BE2C (cell line): ENCODE data around the gene USP8.

Experiments used
- DNase-seq: peaks from one replicate; pipeline ENCODE4 v3.0.0-alpha.2; 2020
- H3K27me3 ChIP-seq: fragments of 250-450 bp; sonication (Bioruptor Pico); 2 replicates; pipeline ENCODE4 v1.5.1; 2020; ENCODE audit warnings: mild to moderate bottlenecking
- H3K36me3 ChIP-seq: fragments of 250-450 bp; sonication (Bioruptor Pico); 2 replicates; pipeline ENCODE4 v1.5.1; 2020; ENCODE audit warnings: mild to moderate bottlenecking
- H3K4me1 ChIP-seq: fragments of 250-450 bp; sonication (Bioruptor Pico); 2 replicates; pipeline ENCODE4 v1.5.1; 2020
- H3K4me3 ChIP-seq: 2 replicates; pipeline ENCODE4 v1.5.1; 2011; ENCODE audit warnings: low read depth, low read length
- H3K9me3 ChIP-seq: fragments of 250-450 bp; sonication (Bioruptor Pico); 2 replicates; pipeline ENCODE4 v1.5.1; 2020
- CTCF ChIP-seq: IDR thresholded peaks from 2 replicates; pipeline ENCODE4 v1.5.1; 2012; ENCODE audit warnings: mild to moderate bottlenecking, low read depth, low read length

The USP8 gene

GRCh38 chr15:50435772-50436171 lies 11.6 kb downstream of the USP8 start:
- H3K9me3 ChIP-seq = no peaks in the 10 kb centered on the region
- H3K36me3 ChIP-seq = peaks cover 30% of the 10 kb centered on the region
- no peaks in the 10 kb centered on the region for H3K27me3 ChIP-seq
- no peak for DNase-seq
- no peak overlapping the region for H3K4me3 ChIP-seq
- TF ChIP-seq CTCF = no peak
- H3K4me1 ChIP-seq = peaks cover 2% of the 10 kb centered on the region

DNA sequence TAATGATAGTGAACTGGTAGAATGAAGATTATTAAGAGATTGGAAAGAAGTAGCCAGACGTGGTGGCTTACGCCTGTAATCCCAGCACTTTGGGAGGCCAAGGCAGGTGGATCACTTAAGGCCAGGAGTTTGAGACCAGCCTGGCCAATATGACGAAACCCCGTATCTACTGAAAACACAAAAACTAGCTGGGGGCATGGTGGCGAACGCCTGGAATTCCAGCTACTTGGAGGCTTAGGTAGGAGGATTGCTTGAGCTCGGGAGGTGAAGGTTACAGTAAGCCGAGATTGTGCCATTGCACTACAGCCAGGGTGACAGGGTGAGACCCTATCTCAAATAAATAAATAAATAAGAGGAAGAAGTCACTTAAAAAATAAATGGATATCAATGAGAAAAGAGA lies 14.0 kb downstream of the USP8 start:
- Histone ChIP-seq H3K9me3 (no peaks in the 10 kb centered on the region), H3K4me1 (no peaks in the 10 kb centered on the region), H3K27me3 (no peaks in the 10 kb centered on the region), H3K36me3 (peaks cover 39% of the 10 kb centered on the region), H3K4me3 (no peak overlapping the region)
- no peak for TF ChIP-seq CTCF
- no peak for DNase-seq

DNA sequence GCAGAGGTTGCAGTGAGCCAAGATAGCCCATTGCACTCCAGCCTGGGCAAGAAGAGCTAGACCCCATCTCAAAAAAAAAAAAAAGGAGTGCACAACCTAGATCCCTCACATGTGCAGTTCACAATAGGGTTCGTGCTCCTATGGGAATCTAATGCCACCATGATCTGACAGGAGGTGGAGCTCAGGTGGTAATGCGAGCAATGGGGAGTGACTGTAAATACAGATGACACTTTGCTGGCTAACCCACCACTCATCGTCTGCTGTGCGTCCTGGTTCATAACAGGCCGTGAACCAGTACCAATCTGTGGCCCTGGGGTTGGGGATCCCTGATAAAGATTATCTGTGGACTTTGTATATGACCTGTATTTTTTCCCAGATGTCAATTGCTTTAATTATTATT lies 16.7 kb downstream of the USP8 start:
- no peaks in the 10 kb centered on the region for H3K27me3 ChIP-seq
- H3K4me1 ChIP-seq = no peaks in the 10 kb centered on the region
- H3K4me3 ChIP-seq = no peak overlapping the region
- H3K36me3 ChIP-seq = peaks cover 43% of the 10 kb centered on the region
- no peaks in the 10 kb centered on the region for H3K9me3 ChIP-seq
- no peak for DNase-seq
- no peak for TF ChIP-seq CTCF

- Histone ChIP-seq H3K4me3 (no peak overlapping the region), H3K36me3 (peaks cover 19% of the 10 kb centered on the region), H3K9me3 (no peaks in the 10 kb centered on the region), H3K27me3 (no peaks in the 10 kb centered on the region), H3K4me1 (no peaks in the 10 kb centered on the region)
- TF ChIP-seq CTCF = no peak
- DNase-seq = no peak
These were observed 28.7 kb downstream of the USP8 start for GRCh38 chr15:50452927-50453326.

- TF ChIP-seq CTCF = no peak
- Histone ChIP-seq H3K4me3 (no peak overlapping the region), H3K36me3 (peaks cover 30% of the 10 kb centered on the region), H3K4me1 (no peaks in the 10 kb centered on the region), H3K9me3 (no peaks in the 10 kb centered on the region), H3K27me3 (no peaks in the 10 kb centered on the region)
- DNase-seq = no peak
These were observed 34.3 kb downstream of the USP8 start for GRCh38 chr15:50458348-50459112.
